Bronchial epithelial cell (primary cell): Measurements from ENCODE around the gene CIB1. TPM values are rescaled to one million over a fixed set of nuclear protein-coding genes. Genes with fewer than 3 reads are reported as not detected.

ENCODE experiments used
- DNase-seq: peaks from one replicate; pipeline ENCODE4 v3.0.0-alpha.2; 2010; ENCODE audit warnings: low read depth
- FAIRE-seq: peaks from 2 replicates; lab custom pipeline; 2011; peaks lifted over from hg19 to GRCh38; lab: Jason Lieb, UNC
- H3K27me3 ChIP-seq: 2 replicates; pipeline ENCODE4 v1.5.1; 2011; ENCODE audit warnings: low read length; ENCODE audit not compliant: control insufficient read depth, insufficient read depth
- H3K36me3 ChIP-seq: 2 replicates; pipeline ENCODE4 v1.5.1; 2011; ENCODE audit warnings: low read length; ENCODE audit not compliant: control insufficient read depth, insufficient read depth
- H3K4me3 ChIP-seq: 2 replicates; pipeline ENCODE4 v1.5.1; 2011; ENCODE audit warnings: mild to moderate bottlenecking, low read depth, low read length, control low read depth
- CTCF ChIP-seq: IDR thresholded peaks from 2 replicates; pipeline ENCODE4 v1.5.1; 2011; ENCODE audit warnings: mild to moderate bottlenecking, moderate library complexity, low read length, control low read depth, inconsistent platforms; ENCODE audit not compliant: insufficient read depth, severe bottlenecking
- total RNA-seq: library from RNA; depleted of rRNA; stranded (reverse); fragments of >200 nt; gene quantifications from 2 replicates; pipeline ENCODE4 v1.2.1, GENCODE V29; 2014

CIB1 gene
- total RNA-seq, 1 donor from 2014 or later, result 41.1 TPM

GRCh38 chr15:90228960-90229359 is 4.8 kb downstream of the CIB1 start:
- FAIRE-seq (no peak), DNase-seq (no peak)
- no peak for TF ChIP-seq CTCF
- peaks cover 35% of the 10 kb centered on the region for H3K36me3 ChIP-seq
- no peaks in the 10 kb centered on the region for H3K27me3 ChIP-seq
- H3K4me3 ChIP-seq, result no peak overlapping the region

GRCh38 chr15:90227816-90228772 is 5.6 kb downstream of the CIB1 start:
- no peak for FAIRE-seq
- H3K36me3 ChIP-seq, result peaks cover 43% of the 10 kb centered on the region
- no peak for DNase-seq
- no peaks in the 10 kb centered on the region for H3K27me3 ChIP-seq
- no peak overlapping the region for H3K4me3 ChIP-seq
- no peak for TF ChIP-seq CTCF

- Histone ChIP-seq H3K4me3 (no peak overlapping the region), H3K27me3 (no peaks in the 10 kb centered on the region), H3K36me3 (peaks cover 47% of the 10 kb centered on the region)
- no peak for FAIRE-seq
- DNase-seq, result no peak
- no peak for TF ChIP-seq CTCF
Observed at GRCh38 chr15:90227336-90227735, 6.4 kb downstream of the CIB1 start.

GRCh38 chr15:90225504-90226234 is 8.1 kb downstream of the CIB1 start:
- Histone ChIP-seq H3K4me3 (no peak overlapping the region), H3K27me3 (no peaks in the 10 kb centered on the region), H3K36me3 (peaks cover 52% of the 10 kb centered on the region)
- TF ChIP-seq CTCF, result no peak
- FAIRE-seq, result no peak
- no peak for DNase-seq

GRCh38 chr15:90225047-90225446 is 8.7 kb downstream of the CIB1 start:
- Histone ChIP-seq H3K36me3 (peaks cover 54% of the 10 kb centered on the region), H3K4me3 (no peak overlapping the region), H3K27me3 (no peaks in the 10 kb centered on the region)
- no peak for FAIRE-seq
- DNase-seq, result no peak
- no peak for TF ChIP-seq CTCF
